B cell (primary cell): ENCODE measurements around the gene ATF7IP2.

Experiments
- CTCF ChIP-seq: fragments of 200-600 bp; IDR thresholded peaks from one replicate; pipeline ENCODE4 v1.8.0; 2022; ENCODE audit warnings: antibody characterized with exemption, mild to moderate bottlenecking
- EZH2 ChIP-seq: IDR thresholded peaks from 2 replicates; pipeline ENCODE4 v1.6.1; 2012; ENCODE audit warnings: borderline replicate concordance, low read depth, mild to moderate bottlenecking, moderate library complexity, low read length; ENCODE audit not compliant: insufficient read depth, poor library complexity, severe bottlenecking

- TF ChIP-seq CTCF (no peak), EZH2 (no peak)
These were observed 42.6 kb upstream of the ATF7IP2 start for GRCh38 chr16:10343124-10343760.
